MCF 10A (cell line): ENCODE measurements around the gene CRIM1. TPM values are rescaled to one million over a fixed set of nuclear protein-coding genes. Genes with fewer than 3 reads are reported as not detected.

ENCODE experiments used
- BruUV-seq: library from RNA; stranded (reverse); fragments of 400-500 nt; replicated peaks from 2 replicates; lab custom pipeline; 2021; lab: Mats Ljungman, UMichigan
- CTCF ChIA-PET: fragments of 300-600 bp; sonication (Branson Sonifier 250); formaldehyde crosslinking; extraction: SDS; loops from one replicate; lab custom pipeline; 2021; ENCODE audit warnings: antibody characterized with exemption, inconsistent platforms; lab: Yijun Ruan, JAX
- POLR2A ChIA-PET: fragments of 300-600, 350-650 bp; sonication (Branson Sonifier 250); formaldehyde crosslinking; extraction: SDS; loops from one replicate; lab custom pipeline; 2020; ENCODE audit warnings: antibody characterized with exemption, inconsistent platforms; lab: Yijun Ruan, JAX
- DNase-seq: peaks from one replicate; pipeline ENCODE4 v3.0.0-alpha.2; 2018; ENCODE audit not compliant: unreplicated experiment
- H3K27ac Mint-ChIP-seq: one replicate; pipeline ENCODE4 v1.8.0; 2022; ENCODE audit warnings: mild to moderate bottlenecking, low read depth, mixed read lengths; ENCODE audit not compliant: unreplicated experiment
- H3K27me3 Mint-ChIP-seq: one replicate; pipeline ENCODE4 v1.8.0; 2022; ENCODE audit warnings: mixed read lengths; ENCODE audit not compliant: insufficient read depth, unreplicated experiment
- H3K36me3 Mint-ChIP-seq: one replicate; pipeline ENCODE4 v1.8.0; 2022; ENCODE audit warnings: mild to moderate bottlenecking, moderate library complexity, mixed read lengths; ENCODE audit not compliant: insufficient read depth, unreplicated experiment
- H3K4me1 Mint-ChIP-seq: one replicate; pipeline ENCODE4 v1.8.0; 2022; ENCODE audit warnings: mixed read lengths; ENCODE audit not compliant: insufficient read depth, unreplicated experiment
- H3K4me3 Mint-ChIP-seq: one replicate; pipeline ENCODE4 v1.8.0; 2022; ENCODE audit warnings: mild to moderate bottlenecking, moderate library complexity, mixed read lengths; ENCODE audit not compliant: unreplicated experiment
- H3K9me3 Mint-ChIP-seq: one replicate; pipeline ENCODE4 v1.8.0; 2022; ENCODE audit warnings: mixed read lengths; ENCODE audit not compliant: unreplicated experiment
- CTCF ChIP-seq: fragments of 200-600 bp; IDR thresholded peaks from one replicate; pipeline ENCODE4 v1.8.0; 2022; ENCODE audit warnings: antibody characterized with exemption, mild to moderate bottlenecking; ENCODE audit not compliant: unreplicated experiment
- intact Hi-C: fragments of 100-400 bp; cut with micrococcal nuclease; formaldehyde crosslinking; loops from 2 replicates; pipeline ENCODE4 v1.14.1; 2022
- total RNA-seq: library from RNA; stranded (reverse); gene quantifications from 2 replicates; pipeline ENCODE4 v1.2.3, GENCODE V29; 2022

CRIM1 gene
- total RNA-seq, 1 experiment from 2014 or later: 185 TPM

- ChIA-PET CTCF (interaction anchor here (0.6 to 0.9 kb wide), 4 partner anchors 8 to 192 kb away, joined by 3 to 4 read pairs (median 3); no protein-coding TSS in a partner anchor), POLR2A (interaction anchor here (1.5 kb wide), 1 partner anchor 107 kb away, joined by 6 read pairs; no protein-coding TSS in a partner anchor)
- DNase-seq: no peak
- H3K36me3 Mint-ChIP-seq: peaks cover 93% of the 10 kb centered on the region
- peaks cover 29% of the 10 kb centered on the region for H3K4me1 Mint-ChIP-seq
- no peaks in the 10 kb centered on the region for H3K27me3 Mint-ChIP-seq
- intact Hi-C loops: no loop called here
- H3K4me3 Mint-ChIP-seq: no peak overlapping the region
- no TSS peak for BruUV-seq
- H3K27ac Mint-ChIP-seq: peak overlapping the region; percentile 87
- TF ChIP-seq CTCF: no peak
- H3K9me3 Mint-ChIP-seq: peaks cover 9% of the 10 kb centered on the region
These were observed 123.4 kb downstream of the CRIM1 start for GRCh38 chr2:36478999-36479398.

DNA sequence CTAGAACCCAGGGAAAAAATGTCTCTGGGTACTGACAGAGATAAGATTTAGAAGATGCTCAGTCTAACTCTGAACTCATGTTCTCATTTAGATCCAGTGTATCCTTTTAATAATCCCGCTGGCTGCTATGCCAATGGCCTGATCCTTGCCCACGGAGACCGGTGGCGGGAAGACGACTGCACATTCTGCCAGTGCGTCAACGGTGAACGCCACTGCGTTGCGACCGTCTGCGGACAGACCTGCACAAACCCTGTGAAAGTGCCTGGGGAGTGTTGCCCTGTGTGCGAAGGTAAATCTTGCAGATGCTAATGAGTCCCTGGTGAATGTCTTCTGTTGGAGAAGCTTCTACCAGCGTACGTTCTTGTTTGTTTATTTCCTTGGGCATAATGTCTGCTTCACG lies 123.8 kb downstream of the CRIM1 start:
- no peak for DNase-seq
- BruUV-seq: no TSS peak
- ChIA-PET CTCF (interaction anchor here (0.6 to 0.9 kb wide), 2 partner anchors 8 to 56 kb away, joined by 3 read pairs; no protein-coding TSS in a partner anchor), POLR2A (interaction anchor here (1.5 kb wide), 1 partner anchor 107 kb away, joined by 6 read pairs; no protein-coding TSS in a partner anchor)
- Mint-ChIP-seq H3K36me3 (peaks cover 93% of the 10 kb centered on the region), H3K27ac (no peak overlapping the region), H3K27me3 (no peaks in the 10 kb centered on the region), H3K9me3 (peaks cover 9% of the 10 kb centered on the region), H3K4me3 (no peak overlapping the region), H3K4me1 (peaks cover 29% of the 10 kb centered on the region)
- intact Hi-C loops: no loop called here
- TF ChIP-seq CTCF: no peak

- POLR2A ChIA-PET: no interaction called here
- H3K27ac Mint-ChIP-seq: no peak overlapping the region
- peaks cover 9% of the 10 kb centered on the region for H3K9me3 Mint-ChIP-seq
- DNase-seq: no peak
- CTCF ChIA-PET: interaction anchor here (0.6 to 0.9 kb wide), 3 partner anchors 37 to 306 kb away, joined by 3 to 4 read pairs (median 3); no protein-coding TSS in a partner anchor
- no TSS peak for BruUV-seq
- peaks cover 93% of the 10 kb centered on the region for H3K36me3 Mint-ChIP-seq
- H3K27me3 Mint-ChIP-seq: no peaks in the 10 kb centered on the region
- peaks cover 31% of the 10 kb centered on the region for H3K4me1 Mint-ChIP-seq
- no peak for TF ChIP-seq CTCF
- no peak overlapping the region for H3K4me3 Mint-ChIP-seq
- intact Hi-C loops: no loop called here
These were observed 124.5 kb downstream of the CRIM1 start for GRCh38 chr2:36480028-36480427.

GRCh38 chr2:36480636-36481035 lies 125.1 kb downstream of the CRIM1 start:
- POLR2A ChIA-PET: no interaction called here
- peaks cover 36% of the 10 kb centered on the region for H3K4me1 Mint-ChIP-seq
- H3K4me3 Mint-ChIP-seq: no peak overlapping the region
- intact Hi-C loops: no loop called here
- H3K27me3 Mint-ChIP-seq: no peaks in the 10 kb centered on the region
- BruUV-seq: no TSS peak
- no peak for TF ChIP-seq CTCF
- peaks cover 6% of the 10 kb centered on the region for H3K9me3 Mint-ChIP-seq
- peaks cover 93% of the 10 kb centered on the region for H3K36me3 Mint-ChIP-seq
- H3K27ac Mint-ChIP-seq: no peak overlapping the region
- no peak for DNase-seq
- CTCF ChIA-PET: interaction anchor here (0.6 kb wide), 1 partner anchor 37 kb away, joined by 3 read pairs; no protein-coding TSS in a partner anchor
